Endothelial cell of umbilical vein (primary cell): Measurements from ENCODE around the gene RPLP2. TPM values are rescaled to one million over a fixed set of nuclear protein-coding genes. Genes with fewer than 3 reads are reported as not detected.

ENCODE experiments used
- BruUV-seq: library from RNA; stranded (reverse); fragments of 400-500 nt; replicated peaks from 2 replicates; lab custom pipeline; 2021; lab: Mats Ljungman, UMichigan
- CTCF ChIA-PET: fragments of 300-600, 350-600 bp; sonication (Branson Sonifier 250); formaldehyde crosslinking; loops from one replicate; lab custom pipeline; 2021; ENCODE audit warnings: antibody characterized with exemption, inconsistent platforms; lab: Charles Lee
- POLR2A ChIA-PET: fragments of 300-600, 350-600 bp; sonication (Branson Sonifier 250); formaldehyde crosslinking; loops from one replicate; lab custom pipeline; 2021; ENCODE audit warnings: antibody characterized with exemption, inconsistent platforms; lab: Charles Lee
- DNase-seq: peaks from one replicate; pipeline ENCODE4 v3.0.0-alpha.2; 2011; ENCODE audit warnings: low read depth, low spot score
- FAIRE-seq: peaks from 2 replicates; lab custom pipeline; 2011; peaks lifted over from hg19 to GRCh38; lab: Jason Lieb, UNC
- H2AFZ ChIP-seq: 2 replicates; pipeline ENCODE4 v1.6.0; 2012; ENCODE audit warnings: low read depth, low read length, control low read depth, inconsistent platforms
- H3K27ac ChIP-seq: 2 replicates; pipeline ENCODE4 v1.5.1; 2011; ENCODE audit warnings: low read depth, mild to moderate bottlenecking, control low read depth, low read length, moderate library complexity; ENCODE audit not compliant: insufficient read depth
- H3K27me3 ChIP-seq, 2 experiments: 2 replicates each; pipeline versions ENCODE4 v1.6.0 to v1.6.1; 2011; ENCODE audit warnings: low read length in 2 of 2, mixed read lengths in 1 of 2; ENCODE audit not compliant: control insufficient read depth in 2 of 2, insufficient read depth in 2 of 2
- H3K36me3 ChIP-seq, 2 experiments: 2 replicates in 1 of 2; 3 replicates in 1 of 2; pipeline ENCODE4 v1.5.1; 2011; ENCODE audit warnings: low read length in 2 of 2, mild to moderate bottlenecking in 1 of 2, moderate library complexity in 1 of 2; ENCODE audit not compliant: control insufficient read depth in 2 of 2, insufficient read depth in 2 of 2; ENCODE audit errors: extremely low read depth in 1 of 2
- H3K4me1 ChIP-seq: 3 replicates; pipeline ENCODE4 v1.5.1; 2011; ENCODE audit warnings: mild to moderate bottlenecking, low read length; ENCODE audit not compliant: control insufficient read depth, insufficient read depth; ENCODE audit errors: extremely low read depth
- H3K4me2 ChIP-seq: 2 replicates; pipeline ENCODE4 v1.6.1; 2011; ENCODE audit warnings: low read length, control low read depth, mixed read lengths; ENCODE audit not compliant: insufficient read depth
- H3K4me3 ChIP-seq, 3 experiments: fragments of 200-600 bp in 1 of 3; sonication (generic), shearing (Covaris generic) in 1 of 3; replicated peaks in 1 of 3; 2 replicates each; pipeline ENCODE4 v1.5.1; 2011 to 2016; ENCODE audit warnings: control low read depth in 3 of 3, low read length in 3 of 3, mild to moderate bottlenecking in 2 of 3, inconsistent platforms in 1 of 3, low read depth in 1 of 3, moderate library complexity in 1 of 3; ENCODE audit not compliant: insufficient read depth in 1 of 3
- H3K79me2 ChIP-seq: 2 replicates; pipeline ENCODE4 v1.6.0; 2012; ENCODE audit warnings: low read length, inconsistent platforms; ENCODE audit not compliant: control insufficient read depth, insufficient read depth
- H3K9ac ChIP-seq: replicated peaks from 2 replicates; pipeline ENCODE3; 2011; ENCODE audit warnings: low read length, control low read depth; ENCODE audit not compliant: insufficient read depth; ENCODE audit errors: extremely low read depth
- H3K9me1 ChIP-seq: replicated peaks from 3 replicates; pipeline ENCODE4 v1.6.0; 2011; ENCODE audit warnings: mild to moderate bottlenecking, low read length; ENCODE audit not compliant: control insufficient read depth, insufficient read depth; ENCODE audit errors: extremely low read depth
- H3K9me3 ChIP-seq: replicated peaks from 2 replicates; pipeline ENCODE4 v1.5.1; 2012; ENCODE audit warnings: low read length, inconsistent platforms; ENCODE audit not compliant: control insufficient read depth, insufficient read depth
- H4K20me1 ChIP-seq: replicated peaks from 2 replicates; pipeline ENCODE3; 2011; ENCODE audit warnings: mild to moderate bottlenecking, low read length; ENCODE audit not compliant: control insufficient read depth, insufficient read depth; ENCODE audit errors: extremely low read depth
- CTCF ChIP-seq, 2 donors: IDR thresholded peaks; 1 replicate in 1 of 2; 2 replicates in 1 of 2; pipeline ENCODE4 v1.5.1; 2011; ENCODE audit warnings: low read length in 2 of 2, mild to moderate bottlenecking in 2 of 2, moderate library complexity in 2 of 2, control low read depth in 1 of 2, inconsistent platforms in 1 of 2, low read depth in 1 of 2; ENCODE audit not compliant: insufficient read depth in 1 of 2; ENCODE audit errors: extremely low read depth in 1 of 2
- EZH2 ChIP-seq: IDR thresholded peaks from 2 replicates; pipeline ENCODE4 v1.6.1; 2012; ENCODE audit warnings: borderline replicate concordance, low read depth, mild to moderate bottlenecking, moderate library complexity, low read length, inconsistent platforms; ENCODE audit not compliant: severe bottlenecking
- FOS ChIP-seq: IDR thresholded peaks from 2 replicates; pipeline ENCODE4 v1.6.1; 2011; ENCODE audit warnings: mild to moderate bottlenecking, low read length, moderate library complexity, borderline replicate concordance; ENCODE audit not compliant: insufficient read depth
- GATA2 ChIP-seq: IDR thresholded peaks from 2 replicates; pipeline ENCODE4 v1.7.0; 2011; ENCODE audit warnings: low read depth, mild to moderate bottlenecking, moderate library complexity, mixed read lengths, low read length; ENCODE audit not compliant: insufficient read length, insufficient read depth
- JUN ChIP-seq: IDR thresholded peaks from 2 replicates; pipeline ENCODE4 v1.6.1; 2011; ENCODE audit warnings: borderline replicate concordance, low read depth; ENCODE audit not compliant: insufficient read length, insufficient read depth
- MAX ChIP-seq: IDR thresholded peaks from 2 replicates; pipeline ENCODE4 v1.6.1; 2011; ENCODE audit not compliant: insufficient read depth, insufficient read length
- MYC ChIP-seq: IDR thresholded peaks from one replicate; pipeline ENCODE4 v1.6.1; 2011; ENCODE audit warnings: mild to moderate bottlenecking, low read depth, low read length
- POLR2A ChIP-seq: IDR thresholded peaks from 2 replicates; pipeline ENCODE4 v1.6.1; 2012; ENCODE audit warnings: low read depth, mild to moderate bottlenecking, control low read depth, low read length
- POLR2AphosphoS5 ChIP-seq: IDR thresholded peaks from 2 replicates; pipeline ENCODE4 v1.6.1; 2012; ENCODE audit warnings: low read depth, mild to moderate bottlenecking, control low read depth, low read length, moderate library complexity; ENCODE audit not compliant: insufficient read depth
- dilution Hi-C: fragments of 300-500 bp; cut with MboI; formaldehyde crosslinking; loops from one replicate; pipeline ENCODE4 v1.15.0; 2019; ENCODE audit warnings: low sequenced_read_pairs; ENCODE audit not compliant: extremely low pct_ligation_motif_present
- intact Hi-C: fragments of 100-400 bp; cut with micrococcal nuclease; formaldehyde crosslinking; loops from one replicate; pipeline ENCODE4 v1.10.0; 2022
- polyA plus RNA-seq, 4 experiments: library from polyadenylated mRNA; depleted of rRNA in 3 of 4; stranded (reverse) in 3 of 4; unstranded in 1 of 4; fragments of >200 nt; gene quantifications; 2 replicates each; pipeline versions ENCODE4 v1.2.1 to v1.2.3, GENCODE V29; 2011 to 2012; ENCODE audit warnings: missing spikeins in 1 of 4
- total RNA-seq: library from RNA; stranded (reverse); gene quantifications from 2 replicates; pipeline ENCODE4 v1.2.3, GENCODE V29; 2021

Gene RPLP2
- total and polyA plus RNA-seq, 2 donors (not counting 3 experiments of a cell fraction or from before 2014, with no cell fraction given): 1,579 to 1,739 TPM

GRCh38 chr11:794013-794765 is 15.6 kb upstream of the RPLP2 start:
- H3K9me3 ChIP-seq: no peaks in the 10 kb centered on the region
- ChIA-PET CTCF (no interaction called here), POLR2A (interaction anchor here (0.5 kb wide), 1 partner anchor 15 kb away, joined by 3 read pairs; no protein-coding TSS in a partner anchor)
- H3K4me3 ChIP-seq: no peak overlapping the region
- DNase-seq (no peak), FAIRE-seq (no peak)
- BruUV-seq: no TSS peak
- H3K79me2 ChIP-seq: peaks cover 11% of the 10 kb centered on the region
- H3K27ac ChIP-seq: no peak overlapping the region
- no peak overlapping the region for H3K9ac ChIP-seq
- H2AFZ ChIP-seq: no peak overlapping the region
- H3K9me1 ChIP-seq: no peaks in the 10 kb centered on the region
- dilution Hi-C loops: no loop called here
- H3K4me1 ChIP-seq: peaks cover 14% of the 10 kb centered on the region
- H3K4me2 ChIP-seq: no peak overlapping the region
- H3K36me3 ChIP-seq: no peaks in the 10 kb centered on the region
- TF ChIP-seq POLR2A (no peak), MAX (no peak), POLR2AphosphoS5 (no peak), JUN (no peak), MYC (no peak), CTCF (IDR thresholded peaks at IDR 0.05; ENCODE audit: extremely low read depth in 1 of 2, insufficient read depth in 1 of 2, low read depth in 1 of 2, low read length in 2 of 2) (no peak), EZH2 (no peak), GATA2 (no peak), FOS (no peak)
- no peaks in the 10 kb centered on the region for H4K20me1 ChIP-seq
- intact Hi-C loops: no loop called here
- no peaks in the 10 kb centered on the region for H3K27me3 ChIP-seq
